Measurements from ENCODE around the gene NDC1. TPM values are rescaled to one million over a fixed set of nuclear protein-coding genes. Genes with fewer than 3 reads are reported as not detected.

NDC1 gene
- total RNA-seq, 1 donor from 2014 or later = 9.8 TPM

DNA sequence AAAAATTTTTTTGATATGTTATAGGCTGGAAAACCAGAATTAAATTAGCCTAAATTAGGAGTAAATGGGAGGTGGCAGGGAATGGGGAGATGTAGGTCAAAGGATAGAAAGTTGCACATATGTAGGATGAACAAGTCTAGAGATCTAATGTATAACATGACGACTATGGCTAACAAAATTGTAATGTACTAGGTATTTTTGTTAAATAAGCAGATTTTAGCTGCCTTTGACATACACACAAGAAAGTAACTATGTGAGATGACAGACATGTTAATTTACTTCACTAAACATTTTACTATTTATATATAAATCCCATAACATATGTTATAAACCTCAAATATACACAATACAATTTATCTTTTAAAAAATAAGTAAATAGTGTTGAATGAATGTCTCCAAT, 68.9 kb downstream of the NDC1 start:
- no peak overlapping the region for H3K27ac Mint-ChIP-seq (ENCODE audit: unreplicated experiment)
- TF ChIP-seq, protein P1, sequence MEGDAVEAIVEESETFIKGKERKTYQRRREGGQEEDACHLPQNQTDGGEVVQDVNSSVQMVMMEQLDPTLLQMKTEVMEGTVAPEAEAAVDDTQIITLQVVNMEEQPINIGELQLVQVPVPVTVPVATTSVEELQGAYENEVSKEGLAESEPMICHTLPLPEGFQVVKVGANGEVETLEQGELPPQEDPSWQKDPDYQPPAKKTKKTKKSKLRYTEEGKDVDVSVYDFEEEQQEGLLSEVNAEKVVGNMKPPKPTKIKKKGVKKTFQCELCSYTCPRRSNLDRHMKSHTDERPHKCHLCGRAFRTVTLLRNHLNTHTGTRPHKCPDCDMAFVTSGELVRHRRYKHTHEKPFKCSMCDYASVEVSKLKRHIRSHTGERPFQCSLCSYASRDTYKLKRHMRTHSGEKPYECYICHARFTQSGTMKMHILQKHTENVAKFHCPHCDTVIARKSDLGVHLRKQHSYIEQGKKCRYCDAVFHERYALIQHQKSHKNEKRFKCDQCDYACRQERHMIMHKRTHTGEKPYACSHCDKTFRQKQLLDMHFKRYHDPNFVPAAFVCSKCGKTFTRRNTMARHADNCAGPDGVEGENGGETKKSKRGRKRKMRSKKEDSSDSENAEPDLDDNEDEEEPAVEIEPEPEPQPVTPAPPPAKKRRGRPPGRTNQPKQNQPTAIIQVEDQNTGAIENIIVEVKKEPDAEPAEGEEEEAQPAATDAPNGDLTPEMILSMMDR (IDR thresholded peaks at IDR 0.05) = no peak

DNA sequence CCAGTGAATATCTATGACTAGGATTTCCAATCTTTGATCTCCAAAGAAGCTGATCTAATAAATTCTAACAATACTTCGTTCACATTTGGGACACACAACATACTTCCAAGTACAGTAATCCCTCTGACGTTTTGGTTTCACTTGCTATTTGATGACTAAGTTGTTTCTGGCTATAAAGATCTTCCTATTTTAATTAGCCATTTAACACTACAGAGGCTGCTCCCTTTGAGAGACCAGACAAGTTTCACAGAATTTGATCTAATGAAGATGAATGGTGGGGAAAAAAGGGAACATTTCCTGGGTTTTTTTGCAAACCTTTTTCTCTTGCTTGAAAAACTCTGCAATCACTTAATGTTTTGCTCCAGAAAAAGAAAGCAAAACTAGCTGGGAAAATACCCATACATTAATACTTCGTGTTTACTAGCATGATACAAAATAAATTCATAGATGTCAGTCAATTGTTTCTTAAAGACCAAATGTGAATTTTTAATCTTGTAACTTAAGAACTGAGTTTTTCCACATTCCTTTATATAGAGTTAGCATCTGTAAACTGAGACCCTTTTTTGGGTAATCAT, 71.2 kb downstream of the NDC1 start:
- H3K9me3 Mint-ChIP-seq (ENCODE audit: unreplicated experiment) = no peaks in the 10 kb centered on the region
- H3K27me3 Mint-ChIP-seq (ENCODE audit: unreplicated experiment) = no peaks in the 10 kb centered on the region
- H3K4me1 Mint-ChIP-seq (ENCODE audit: unreplicated experiment) = peaks cover 29% of the 10 kb centered on the region
- TF ChIP-seq, protein P1 (IDR thresholded peaks at IDR 0.05) = no peak
- DNase-seq (ENCODE audit: extremely low spot score, unreplicated experiment) = no peak
- H3K36me3 Mint-ChIP-seq (ENCODE audit: unreplicated experiment) = no peaks in the 10 kb centered on the region
- peak overlapping the region; percentile 77 for H3K27ac Mint-ChIP-seq (ENCODE audit: unreplicated experiment)
- peak overlapping the region; percentile 65 for H3K4me3 Mint-ChIP-seq (ENCODE audit: unreplicated experiment)

More for the DNA sequence above, 68.9 kb downstream of the NDC1 start:
- Mint-ChIP-seq H3K4me3 (ENCODE audit: unreplicated experiment) (no peak overlapping the region), H3K4me1 (ENCODE audit: unreplicated experiment) (peaks cover 29% of the 10 kb centered on the region), H3K27me3 (ENCODE audit: unreplicated experiment) (no peaks in the 10 kb centered on the region), H3K36me3 (ENCODE audit: unreplicated experiment) (no peaks in the 10 kb centered on the region), H3K9me3 (ENCODE audit: unreplicated experiment) (no peaks in the 10 kb centered on the region)
- no peak for DNase-seq (ENCODE audit: extremely low spot score, unreplicated experiment)

DNA sequence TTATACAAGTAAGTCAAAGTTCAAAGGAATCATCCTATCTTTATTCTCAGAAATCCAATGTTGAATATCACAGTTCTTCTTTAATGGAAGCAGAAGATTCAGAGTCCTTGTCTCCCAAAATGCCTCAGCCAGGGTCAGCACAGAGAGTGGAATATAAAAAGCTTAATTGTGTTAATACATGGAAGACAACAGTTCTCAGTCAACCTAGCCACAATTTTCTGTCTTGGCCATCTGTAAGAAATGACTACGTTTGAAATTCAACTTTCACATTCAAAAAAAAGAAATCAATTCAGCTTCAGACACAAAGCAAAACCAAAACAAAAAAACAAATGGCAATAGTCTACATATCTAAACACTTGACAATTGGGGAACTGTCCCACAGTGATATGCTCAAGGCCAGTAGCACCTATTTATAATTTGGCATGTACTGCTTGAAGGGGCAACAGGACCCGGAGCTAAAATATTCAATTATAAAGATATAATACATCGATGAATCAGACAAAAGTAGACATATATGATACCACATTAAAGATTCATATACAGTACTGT, 71.8 kb downstream of the NDC1 start:
- no peak for DNase-seq (ENCODE audit: extremely low spot score, unreplicated experiment)
- Mint-ChIP-seq H3K36me3 (ENCODE audit: unreplicated experiment) (no peaks in the 10 kb centered on the region), H3K27ac (ENCODE audit: unreplicated experiment) (peak overlapping the region; percentile 77), H3K4me3 (ENCODE audit: unreplicated experiment) (peak overlapping the region; percentile 65), H3K4me1 (ENCODE audit: unreplicated experiment) (peaks cover 26% of the 10 kb centered on the region), H3K9me3 (ENCODE audit: unreplicated experiment) (no peaks in the 10 kb centered on the region), H3K27me3 (ENCODE audit: unreplicated experiment) (no peaks in the 10 kb centered on the region)
- TF ChIP-seq, protein P1 (IDR thresholded peaks at IDR 0.05) = no peak

DNA sequence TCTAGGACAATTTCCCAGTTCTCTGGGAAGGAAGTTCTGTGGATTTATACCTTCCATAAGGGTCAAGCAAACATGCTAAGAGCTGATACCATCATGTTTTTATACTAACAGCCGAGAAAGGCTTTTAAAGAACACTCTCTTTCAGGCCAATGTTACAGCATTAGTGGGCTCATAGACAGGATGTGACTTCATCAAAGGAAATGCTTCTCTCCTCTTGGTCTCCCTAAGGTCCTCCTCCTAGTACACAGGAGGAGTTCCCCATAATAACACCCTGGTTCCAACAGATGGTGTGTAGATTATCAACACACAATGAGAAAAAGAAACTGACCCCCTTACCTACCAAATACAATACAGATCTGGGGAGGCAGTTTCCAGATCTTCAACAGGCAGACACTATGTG, 72.4 kb downstream of the NDC1 start:
- Mint-ChIP-seq H3K4me3 (ENCODE audit: unreplicated experiment) (no peak overlapping the region), H3K9me3 (ENCODE audit: unreplicated experiment) (no peaks in the 10 kb centered on the region), H3K27ac (ENCODE audit: unreplicated experiment) (peak overlapping the region; percentile 25), H3K36me3 (ENCODE audit: unreplicated experiment) (no peaks in the 10 kb centered on the region), H3K4me1 (ENCODE audit: unreplicated experiment) (peaks cover 26% of the 10 kb centered on the region), H3K27me3 (ENCODE audit: unreplicated experiment) (no peaks in the 10 kb centered on the region)
- TF ChIP-seq, protein P1 (IDR thresholded peaks at IDR 0.05) = no peak
- DNase-seq (ENCODE audit: extremely low spot score, unreplicated experiment) = no peak

DNA sequence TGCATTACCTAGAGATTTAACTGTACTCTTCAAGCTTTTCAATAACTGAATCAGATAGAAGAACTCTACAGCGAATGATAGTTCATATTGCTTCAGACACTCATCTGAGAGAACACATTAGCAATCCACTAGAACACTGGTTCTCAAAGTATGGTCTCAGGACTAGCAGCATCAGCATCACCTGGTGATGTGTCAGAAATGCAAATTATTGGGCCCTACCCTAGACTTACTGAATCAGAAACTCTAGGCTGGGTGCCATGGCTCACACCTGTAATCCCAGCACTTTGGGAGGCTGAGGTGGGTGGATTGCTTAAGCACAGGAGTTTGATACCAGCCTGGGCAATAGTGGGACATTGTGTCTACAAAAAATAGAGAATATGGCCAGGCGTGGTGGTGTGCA, 74.2 kb downstream of the NDC1 start:
- Mint-ChIP-seq H3K27ac (ENCODE audit: unreplicated experiment) (no peak overlapping the region), H3K27me3 (ENCODE audit: unreplicated experiment) (no peaks in the 10 kb centered on the region), H3K4me1 (ENCODE audit: unreplicated experiment) (peaks cover 26% of the 10 kb centered on the region), H3K4me3 (ENCODE audit: unreplicated experiment) (no peak overlapping the region), H3K36me3 (ENCODE audit: unreplicated experiment) (no peaks in the 10 kb centered on the region), H3K9me3 (ENCODE audit: unreplicated experiment) (no peaks in the 10 kb centered on the region)
- TF ChIP-seq, protein P1 (IDR thresholded peaks at IDR 0.05) = no peak
- peak; percentile 27 for DNase-seq (ENCODE audit: extremely low spot score, unreplicated experiment)
